Fibroblast of lung (primary cell): ENCODE results near the gene VSIG10L2.

Experiments
- CTCF ChIP-seq, 2 donors: IDR thresholded peaks in 1 of 2; conservative IDR thresholded peaks in 1 of 2; 1 replicate in 1 of 2; 2 replicates in 1 of 2; pipeline ENCODE4 v1.5.1; 2011 to 2012; ENCODE audit warnings: low read length in 2 of 2, control low read depth in 1 of 2, inconsistent platforms in 1 of 2, low read depth in 1 of 2, mild to moderate bottlenecking in 1 of 2
- EZH2 ChIP-seq: IDR thresholded peaks from 2 replicates; pipeline ENCODE4 v1.5.1; 2012; ENCODE audit warnings: low read length, control low read depth, mild to moderate bottlenecking; ENCODE audit errors: missing control alignments

GRCh38 chr11:125999234-125999880 lies 53.5 kb downstream of the VSIG10L2 start:
- TF ChIP-seq CTCF (conservative IDR thresholded peaks at IDR 0.05 in 1 of 2, IDR thresholded peaks at IDR 0.05 in 1 of 2; ENCODE audit: low read depth in 1 of 2, low read length in 2 of 2) (no peak), EZH2 (no peak)
